PC-3 (cell line): ENCODE measurements around the gene GRIK1. TPM values are rescaled to one million over a fixed set of nuclear protein-coding genes. Genes with fewer than 3 reads are reported as not detected.

ENCODE experiments used
- ATAC-seq: fragments of 200-7000 bp; cut with Tn5 transposase; 2 replicates; pipeline ENCODE4 v1.9.1; 2020; ENCODE audit warnings: mild to moderate bottlenecking, moderate library complexity
- BruUV-seq: library from RNA; stranded (reverse); fragments of 400-500 nt; replicated peaks from 2 replicates; lab custom pipeline; 2021; lab: Mats Ljungman, UMichigan
- CTCF ChIA-PET: fragments of 300-600 bp; sonication (Branson Sonifier 250); formaldehyde crosslinking; loops from one replicate; lab custom pipeline; 2022; ENCODE audit warnings: antibody characterized with exemption; lab: Charles Lee
- POLR2A ChIA-PET: fragments of 300-600 bp; sonication (Branson Sonifier 250); formaldehyde crosslinking; loops from one replicate; lab custom pipeline; 2022; ENCODE audit warnings: antibody characterized with exemption; ENCODE audit not compliant: unreplicated experiment; lab: Charles Lee
- DNase-seq: peaks from one replicate; pipeline ENCODE4 v3.0.0-alpha.2; 2015
- H2AFZ ChIP-seq: fragments of 300-600 bp; sonication (generic); 2 replicates; pipeline ENCODE4 v1.6.0; 2016; ENCODE audit warnings: antibody characterized with exemption, low read length
- H3F3A ChIP-seq: fragments of 300-600 bp; sonication (generic); one replicate; pipeline ENCODE4 v1.6.0; 2017; ENCODE audit warnings: antibody characterized with exemption, low read length, control low read depth, mild to moderate bottlenecking; ENCODE audit not compliant: unreplicated experiment
- H3K27ac ChIP-seq: fragments of 300-600 bp; sonication (generic); 2 replicates; pipeline ENCODE4 v1.5.1; 2016; ENCODE audit warnings: mild to moderate bottlenecking, low read length
- H3K27me3 ChIP-seq: fragments of 300-600 bp; sonication (generic); 2 replicates; pipeline ENCODE4 v1.6.1; 2016; ENCODE audit warnings: low read length, mixed read lengths
- H3K36me3 ChIP-seq: fragments of 300-600 bp; sonication (generic); 2 replicates; pipeline ENCODE4 v1.6.1; 2016; ENCODE audit warnings: low read depth, mixed run types, low read length, mixed read lengths
- H3K4me1 ChIP-seq: fragments of 300-600 bp; sonication (generic); 2 replicates; pipeline ENCODE4 v1.5.1; 2016; ENCODE audit warnings: low read length; ENCODE audit not compliant: insufficient read depth
- H3K4me2 ChIP-seq: fragments of 300-600 bp; sonication (generic); 2 replicates; pipeline ENCODE4 v1.6.0; 2016; ENCODE audit warnings: low read length
- H3K4me3 ChIP-seq: fragments of 300-600 bp; sonication (generic); 2 replicates; pipeline ENCODE4 v1.5.1; 2016; ENCODE audit warnings: mild to moderate bottlenecking, low read length, mixed read lengths
- H3K79me2 ChIP-seq: fragments of 300-600 bp; sonication (generic); 2 replicates; pipeline ENCODE4 v1.6.1; 2017; ENCODE audit warnings: low read length, mixed read lengths
- H3K9ac ChIP-seq: fragments of 300-600 bp; sonication (generic); 2 replicates; pipeline ENCODE4 v1.6.0; 2016; ENCODE audit warnings: mild to moderate bottlenecking, low read length
- H3K9me2 ChIP-seq: fragments of 300-600 bp; sonication (generic); replicated peaks from 2 replicates; pipeline ENCODE4 v1.6.1; 2016; ENCODE audit warnings: mixed run types, low read length, mixed read lengths
- H3K9me3 ChIP-seq: fragments of 300-600 bp; sonication (generic); 2 replicates; pipeline ENCODE4 v1.6.1; 2016; ENCODE audit warnings: low read length, mixed read lengths
- H4K20me1 ChIP-seq: fragments of 300-600 bp; sonication (generic); 2 replicates; pipeline ENCODE4 v1.6.1; 2016; ENCODE audit warnings: low read length, mixed read lengths
- CTCF ChIP-seq: fragments of 300-600 bp; sonication (generic); conservative IDR thresholded peaks from 2 replicates; pipeline ENCODE4 v1.5.1; 2017; ENCODE audit warnings: antibody characterized with exemption, low read depth, mild to moderate bottlenecking, low read length
- EZH2 ChIP-seq: fragments of 300-600 bp; sonication (generic); IDR thresholded peaks from one replicate; pipeline ENCODE4 v1.6.1; 2017; ENCODE audit warnings: antibody characterized with exemption, mild to moderate bottlenecking, low read length; ENCODE audit not compliant: unreplicated experiment
- EZH2phosphoT487 ChIP-seq: fragments of 300-600 bp; sonication (generic); IDR thresholded peaks from 2 replicates; pipeline ENCODE4 v1.6.1; 2018; ENCODE audit warnings: mild to moderate bottlenecking, antibody characterized with exemption, low read length, borderline replicate concordance
- intact Hi-C: fragments of 100-400 bp; cut with micrococcal nuclease; formaldehyde crosslinking; loops from 2 replicates; pipeline ENCODE4 v1.9.0; 2023
- total RNA-seq: library from RNA; depleted of rRNA; stranded (reverse); fragments of >200 nt; gene quantifications from 2 replicates; pipeline ENCODE4 v1.2.3, GENCODE V29; 2014

GRIK1 gene
- total RNA-seq, 1 experiment from 2014 or later = not detected

- ChIA-PET POLR2A (no interaction called here), CTCF (no interaction called here)
- no peak overlapping the region for H2AFZ ChIP-seq
- TF ChIP-seq EZH2 (no peak), EZH2phosphoT487 (no peak), CTCF (no peak)
- ATAC-seq (no peak), DNase-seq (no peak)
- BruUV-seq = no TSS peak
- intact Hi-C loops = no loop called here
- no peak overlapping the region for H3K27ac ChIP-seq
- no peak overlapping the region for H3K4me3 ChIP-seq
- no peak overlapping the region for H3K9ac ChIP-seq
- H3K4me2 ChIP-seq = no peak overlapping the region
- no peaks in the 10 kb centered on the region for H3K79me2 ChIP-seq
- H3F3A ChIP-seq = no peaks in the 10 kb centered on the region
- H3K4me1 ChIP-seq = no peaks in the 10 kb centered on the region
- H3K27me3 ChIP-seq = peaks cover 47% of the 10 kb centered on the region
- H3K9me2 ChIP-seq = no peaks in the 10 kb centered on the region
- H3K36me3 ChIP-seq = no peaks in the 10 kb centered on the region
- no peaks in the 10 kb centered on the region for H3K9me3 ChIP-seq
- no peaks in the 10 kb centered on the region for H4K20me1 ChIP-seq
Observed at GRCh38 chr21:29604076-29604475, 335.7 kb downstream of the GRIK1 start.

- Histone ChIP-seq H3K79me2 (no peaks in the 10 kb centered on the region), H3K36me3 (no peaks in the 10 kb centered on the region), H3K9me2 (no peaks in the 10 kb centered on the region), H3K27me3 (peaks cover 57% of the 10 kb centered on the region), H4K20me1 (no peaks in the 10 kb centered on the region), H3K4me3 (no peak overlapping the region), H3K4me2 (no peak overlapping the region), H3F3A (no peaks in the 10 kb centered on the region), H3K9me3 (no peaks in the 10 kb centered on the region), H3K27ac (no peak overlapping the region), H2AFZ (no peak overlapping the region), H3K4me1 (no peaks in the 10 kb centered on the region), H3K9ac (no peak overlapping the region)
- TF ChIP-seq EZH2phosphoT487 = no peak
- TF ChIP-seq CTCF = no peak
- no peak for TF ChIP-seq EZH2
- DNase-seq (no peak), ATAC-seq (no peak)
- ChIA-PET POLR2A (no interaction called here), CTCF (no interaction called here)
- BruUV-seq = no TSS peak
- intact Hi-C loops = no loop called here
Observed at GRCh38 chr21:29601047-29601446, 338.7 kb downstream of the GRIK1 start.

DNA sequence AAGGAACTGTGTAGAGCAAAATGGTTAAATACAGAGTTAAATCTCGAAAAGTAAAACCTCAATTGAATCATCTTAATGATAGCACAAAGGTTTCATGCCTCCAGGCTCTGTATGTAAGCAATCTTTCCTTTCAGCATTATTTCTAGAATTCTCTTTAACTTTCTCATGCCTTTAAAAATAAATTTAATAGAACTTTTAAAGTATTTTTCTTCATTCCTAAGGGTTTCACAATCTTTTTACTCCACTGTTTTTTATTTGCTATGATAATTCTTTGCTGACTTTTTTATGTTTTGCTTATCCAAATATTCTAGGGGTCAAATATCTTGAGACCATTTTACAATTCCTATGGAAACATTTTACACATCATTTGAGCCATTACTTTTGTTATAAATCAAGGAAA is 353.1 kb downstream of the GRIK1 start:
- BruUV-seq = no TSS peak
- Histone ChIP-seq H3K9ac (no peak overlapping the region), H3K79me2 (no peaks in the 10 kb centered on the region), H3K9me2 (no peaks in the 10 kb centered on the region), H3K4me2 (no peak overlapping the region), H3K4me1 (no peaks in the 10 kb centered on the region), H3K9me3 (no peaks in the 10 kb centered on the region), H3K4me3 (no peak overlapping the region), H3F3A (no peaks in the 10 kb centered on the region), H4K20me1 (no peaks in the 10 kb centered on the region), H3K27me3 (peaks cover 63% of the 10 kb centered on the region), H2AFZ (no peak overlapping the region), H3K36me3 (no peaks in the 10 kb centered on the region), H3K27ac (no peak overlapping the region)
- DNase-seq = no peak
- CTCF ChIA-PET = no interaction called here
- ATAC-seq = no peak
- TF ChIP-seq EZH2 (no peak), CTCF (no peak), EZH2phosphoT487 (no peak)
- intact Hi-C loops = no loop called here
- POLR2A ChIA-PET = no interaction called here
